HepG2 (cell line): ENCODE results near the gene TANGO2. TPM values are rescaled to one million over a fixed set of nuclear protein-coding genes. Genes with fewer than 3 reads are reported as not detected.

Experiments
- ATAC-seq: fragments of 200-7000 bp; cut with Tn5 transposase; 3 replicates; pipeline ENCODE4 v1.9.1; 2020; ENCODE audit warnings: mild to moderate bottlenecking, moderate library complexity
- BruUV-seq: library from RNA; stranded (reverse); fragments of 400-500 nt; replicated peaks from 2 replicates; lab custom pipeline; 2021; lab: Mats Ljungman, UMichigan
- CTCF ChIA-PET: fragments of 300-600 bp; formaldehyde crosslinking; extraction: SDS; loops from one replicate; lab custom pipeline; 2021; ENCODE audit warnings: low total read pairs, inconsistent platforms, low intra/inter-chr PET ratio; lab: Yijun Ruan, JAX
- POLR2A ChIA-PET: fragments of 350-600 bp; sonication (Branson Sonifier 250); formaldehyde crosslinking; loops from one replicate; lab custom pipeline; 2020; ENCODE audit warnings: antibody characterized with exemption, inconsistent platforms; lab: Yijun Ruan, JAX
- DNase-seq: peaks from one replicate; pipeline ENCODE4 v3.0.0-alpha.2; 2015; ENCODE audit warnings: low spot score
- FAIRE-seq: peaks from 3 replicates; lab custom pipeline; 2011; peaks lifted over from hg19 to GRCh38; lab: Jason Lieb, UNC
- H2AFZ ChIP-seq: one replicate; pipeline ENCODE4 v1.6.1; 2011; ENCODE audit warnings: low read length, inconsistent platforms
- H3K27ac ChIP-seq: fragments of 300-600 bp; 3 replicates; pipeline ENCODE4 v1.8.0; 2011; ENCODE audit warnings: mixed run types, mild to moderate bottlenecking, mixed read lengths, low read length, inconsistent platforms; ENCODE audit not compliant: insufficient read depth; ENCODE audit errors: extremely low read length
- H3K27me3 ChIP-seq, 2 experiments: fragments of 200-600 bp in 1 of 2; 2 replicates in 1 of 2; 3 replicates in 1 of 2; pipeline versions ENCODE4 v1.6.0 to v1.8.0; 2011; ENCODE audit warnings: low read length in 2 of 2, mild to moderate bottlenecking in 2 of 2, moderate library complexity in 2 of 2, inconsistent platforms in 1 of 2; ENCODE audit not compliant: insufficient read depth in 2 of 2, control insufficient read depth in 1 of 2
- H3K36me3 ChIP-seq, 2 experiments: fragments of 200-600 bp in 1 of 2; replicated peaks in 1 of 2; 2 replicates in 1 of 2; 3 replicates in 1 of 2; pipeline versions ENCODE4 v1.5.1 to v1.8.0; 2011; ENCODE audit warnings: low read length in 2 of 2, inconsistent platforms in 1 of 2; ENCODE audit not compliant: insufficient read depth in 2 of 2, control insufficient read depth in 1 of 2
- H3K4me1 ChIP-seq: 2 replicates; pipeline ENCODE4 v1.5.1; 2012; ENCODE audit warnings: low read length, inconsistent platforms; ENCODE audit not compliant: insufficient read depth
- H3K4me2 ChIP-seq: 2 replicates; pipeline ENCODE4 v1.6.0; 2011; ENCODE audit warnings: low read depth, low read length, inconsistent platforms
- H3K4me3 ChIP-seq, 3 experiments: fragments of 200-600 bp in 1 of 3; sonication (generic), shearing (Covaris generic) in 1 of 3; replicated peaks in 1 of 3; 2 replicates each; pipeline ENCODE4 v1.5.1; 2011 to 2016; ENCODE audit warnings: low read length in 3 of 3, inconsistent platforms in 2 of 3, low read depth in 2 of 3, mild to moderate bottlenecking in 2 of 3, control low read depth in 1 of 3, mixed read lengths in 1 of 3; ENCODE audit not compliant: insufficient read depth in 1 of 3
- H3K79me2 ChIP-seq: one replicate; pipeline ENCODE4 v1.6.1; 2011; ENCODE audit warnings: low read length, inconsistent platforms; ENCODE audit not compliant: insufficient read depth
- H3K9ac ChIP-seq: 2 replicates; pipeline ENCODE4 v1.6.0; 2011; ENCODE audit warnings: mild to moderate bottlenecking, low read depth, low read length, inconsistent platforms; ENCODE audit not compliant: insufficient read depth
- H3K9me3 ChIP-seq: 2 replicates; pipeline ENCODE4 v1.5.1; 2012; ENCODE audit warnings: mild to moderate bottlenecking, low read length
- H4K20me1 ChIP-seq: 2 replicates; pipeline ENCODE4 v1.6.0; 2011; ENCODE audit warnings: inconsistent platforms, mild to moderate bottlenecking, low read length, moderate library complexity; ENCODE audit not compliant: insufficient read depth
- HNF1A ChIP-seq, 2 experiments: sonication (generic) in 1 of 2; formaldehyde crosslinking in 1 of 2; IDR thresholded peaks; 2 replicates each; pipeline versions ENCODE4 v1.4.0 to v1.6.1; 2016 to 2020; ENCODE audit warnings: borderline replicate concordance in 1 of 2, low read depth in 1 of 2, mild to moderate bottlenecking in 1 of 2, missing genetic modification reagents in 1 of 2
- IKZF5 ChIP-seq: IDR thresholded peaks from 2 replicates; pipeline ENCODE4 v1.6.1; 2018; ENCODE audit warnings: missing genetic modification reagents, mild to moderate bottlenecking, missing compliant biosample characterization
- MAFF ChIP-seq: IDR thresholded peaks from 2 replicates; pipeline ENCODE4 v1.6.1; 2011; ENCODE audit warnings: low read depth, low read length, improper control_type of control experiment
- MIER3 ChIP-seq: IDR thresholded peaks from 2 replicates; pipeline ENCODE4 v1.6.1; 2016; ENCODE audit warnings: missing compliant biosample characterization, borderline replicate concordance
- NR2F2 ChIP-seq: IDR thresholded peaks from 2 replicates; pipeline ENCODE4 v1.6.1; 2012; ENCODE audit warnings: low read depth, inconsistent platforms, borderline replicate concordance
- ZNF589 ChIP-seq: sonication (generic); formaldehyde crosslinking; conservative IDR thresholded peaks from 2 replicates; pipeline ENCODE4 v1.8.0; 2022; ENCODE audit warnings: mild to moderate bottlenecking, moderate library complexity, missing genetic modification reagents
- ZNF672 ChIP-seq: sonication (generic); formaldehyde crosslinking; IDR thresholded peaks from 2 replicates; pipeline ENCODE4 v1.8.1; 2022; ENCODE audit warnings: missing genetic modification reagents
- WGBS: methylation state at CpG from one replicate; pipeline ENCODE4 v1.1.6; 2017; ENCODE audit warnings: low lambda C conversion rate; 5-methylcytosine and 5-hydroxymethylcytosine counted together
- in situ Hi-C: cut with HindIII; loops from 2 replicates; pipeline ENCODE4 v1.10.0; 2017; ENCODE audit warnings: low pct_unique_long_range_greater_than_20kb; ENCODE audit not compliant: extremely low pct_ligation_motif_present
- intact Hi-C: fragments of 100-400 bp; cut with micrococcal nuclease; formaldehyde crosslinking; loops from one replicate; pipeline ENCODE4 v1.10.0; 2022; ENCODE audit not compliant: unreplicated experiment
- polyA plus RNA-seq, 8 experiments: library from polyadenylated mRNA; depleted of rRNA in 3 of 8; stranded (reverse) in 7 of 8; unstranded in 1 of 8; fragments of >200 nt; fragmentation: Illumina TruSeq in 4 of 8; extraction: Trizol in 4 of 8; gene quantifications; 2 replicates each; pipeline versions ENCODE4 v1.2.1 to v1.2.3, GENCODE V29; 2011 to 2016; ENCODE audit warnings: low read depth in 4 of 8, missing spikeins in 1 of 8, mixed read lengths in 1 of 8; ENCODE audit not compliant: insufficient read depth in 1 of 8
- total RNA-seq, 5 experiments: library from RNA; depleted of rRNA; stranded (reverse); fragments of >200 nt; fragmentation: Illumina TruSeq; extraction: Trizol; gene quantifications; 2 replicates each; pipeline ENCODE4 v1.2.3, GENCODE V29; 2016; ENCODE audit warnings: low read depth in 1 of 5
- TF ChIP-seq, protein P1 (sequence below): sonication (generic); formaldehyde crosslinking; IDR thresholded peaks from 2 replicates; pipeline ENCODE4 v1.8.0; 2022; ENCODE audit warnings: mild to moderate bottlenecking, missing genetic modification reagents, moderate library complexity
- TF ChIP-seq, protein P2 (sequence below): sonication (generic); formaldehyde crosslinking; IDR thresholded peaks from 2 replicates; pipeline ENCODE4 v1.4.0; 2020; ENCODE audit warnings: mild to moderate bottlenecking, missing genetic modification reagents
- TF ChIP-seq, protein P3 (sequence below): sonication (generic); formaldehyde crosslinking; IDR thresholded peaks from 2 replicates; pipeline ENCODE4 v1.4.0; 2020; ENCODE audit warnings: missing genetic modification reagents

TANGO2 gene
- total and polyA plus RNA-seq, 2 of the 13 experiments (the other 11 are each of a cell fraction or from before 2014, with no cell fraction given): 12.9 to 14.8 TPM

DNA sequence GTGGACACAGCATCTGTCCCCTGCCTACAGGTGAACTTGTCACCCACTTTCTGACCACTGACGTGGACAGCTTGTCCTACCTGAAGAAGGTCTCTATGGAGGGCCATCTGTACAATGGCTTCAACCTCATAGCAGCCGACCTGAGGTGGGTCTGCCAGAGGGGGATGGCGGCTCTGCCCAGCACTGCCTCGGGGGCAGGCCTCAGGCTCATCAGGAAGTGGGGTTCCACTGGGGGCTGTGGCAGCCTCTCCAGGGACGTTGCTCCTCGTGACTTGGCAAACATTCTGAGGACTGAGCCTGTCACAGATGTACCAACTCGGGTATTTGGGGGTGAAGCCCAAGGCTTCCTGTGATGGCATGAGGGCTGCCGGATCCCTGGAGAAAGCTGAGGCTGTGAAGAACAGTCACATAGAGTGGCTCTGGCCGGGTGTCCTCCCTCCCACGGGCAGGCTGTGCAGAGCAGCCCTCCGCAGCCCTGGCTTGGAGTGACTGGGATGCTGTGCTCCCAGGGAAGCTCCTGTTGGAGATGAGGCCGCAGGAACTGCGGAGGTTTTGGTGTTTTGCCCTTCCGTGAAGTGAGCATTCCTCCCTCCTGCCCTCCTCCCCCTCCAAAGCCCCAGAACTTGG lies 32.6 kb downstream of the TANGO2 start:
- POLR2A ChIA-PET: no interaction called here
- no peak for FAIRE-seq

More for the DNA sequence above, 32.6 kb downstream of the TANGO2 start:
- no peak overlapping the region for H3K27ac ChIP-seq
- no peak overlapping the region for H2AFZ ChIP-seq
- intact Hi-C loops: no loop called here
- no peaks in the 10 kb centered on the region for H3K79me2 ChIP-seq
- H3K9me3 ChIP-seq: no peaks in the 10 kb centered on the region
- in situ Hi-C loops: no loop called here
- DNase-seq (no peak), ATAC-seq (no peak)
- peaks cover 2 to 23% of the 10 kb centered on the region in 2 experiments; a peak in 3 of 5 replicates for H3K36me3 ChIP-seq
- no peak overlapping the region for H3K4me2 ChIP-seq
- CTCF ChIA-PET: no interaction called here
- no TSS peak for BruUV-seq
- H3K27me3 ChIP-seq: no peaks in the 10 kb centered on the region
- no peaks in the 10 kb centered on the region for H4K20me1 ChIP-seq
- TF ChIP-seq, protein P1, sequence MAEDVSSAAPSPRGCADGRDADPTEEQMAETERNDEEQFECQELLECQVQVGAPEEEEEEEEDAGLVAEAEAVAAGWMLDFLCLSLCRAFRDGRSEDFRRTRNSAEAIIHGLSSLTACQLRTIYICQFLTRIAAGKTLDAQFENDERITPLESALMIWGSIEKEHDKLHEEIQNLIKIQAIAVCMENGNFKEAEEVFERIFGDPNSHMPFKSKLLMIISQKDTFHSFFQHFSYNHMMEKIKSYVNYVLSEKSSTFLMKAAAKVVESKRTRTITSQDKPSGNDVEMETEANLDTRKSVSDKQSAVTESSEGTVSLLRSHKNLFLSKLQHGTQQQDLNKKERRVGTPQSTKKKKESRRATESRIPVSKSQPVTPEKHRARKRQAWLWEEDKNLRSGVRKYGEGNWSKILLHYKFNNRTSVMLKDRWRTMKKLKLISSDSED: no peak
- TF ChIP-seq, protein P2, sequence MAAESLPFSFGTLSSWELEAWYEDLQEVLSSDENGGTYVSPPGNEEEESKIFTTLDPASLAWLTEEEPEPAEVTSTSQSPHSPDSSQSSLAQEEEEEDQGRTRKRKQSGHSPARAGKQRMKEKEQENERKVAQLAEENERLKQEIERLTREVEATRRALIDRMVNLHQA (CRISPR knock-in tag): no peak
- TF ChIP-seq HNF1A (IDR thresholded peaks at IDR 0.05; ENCODE audit: low read depth): no peak
- TF ChIP-seq HNF1A (CRISPR knock-in tag; IDR thresholded peaks at IDR 0.05; ENCODE audit: borderline replicate concordance): no peak
- TF ChIP-seq NR2F2: no peak
- no peak for TF ChIP-seq ZNF672 (CRISPR knock-in tag)
- TF ChIP-seq IKZF5 (CRISPR knock-in tag): no peak
- no peak for TF ChIP-seq MIER3 (CRISPR knock-in tag)
- TF ChIP-seq ZNF589 (CRISPR knock-in tag): no peak
- TF ChIP-seq, protein P3, sequence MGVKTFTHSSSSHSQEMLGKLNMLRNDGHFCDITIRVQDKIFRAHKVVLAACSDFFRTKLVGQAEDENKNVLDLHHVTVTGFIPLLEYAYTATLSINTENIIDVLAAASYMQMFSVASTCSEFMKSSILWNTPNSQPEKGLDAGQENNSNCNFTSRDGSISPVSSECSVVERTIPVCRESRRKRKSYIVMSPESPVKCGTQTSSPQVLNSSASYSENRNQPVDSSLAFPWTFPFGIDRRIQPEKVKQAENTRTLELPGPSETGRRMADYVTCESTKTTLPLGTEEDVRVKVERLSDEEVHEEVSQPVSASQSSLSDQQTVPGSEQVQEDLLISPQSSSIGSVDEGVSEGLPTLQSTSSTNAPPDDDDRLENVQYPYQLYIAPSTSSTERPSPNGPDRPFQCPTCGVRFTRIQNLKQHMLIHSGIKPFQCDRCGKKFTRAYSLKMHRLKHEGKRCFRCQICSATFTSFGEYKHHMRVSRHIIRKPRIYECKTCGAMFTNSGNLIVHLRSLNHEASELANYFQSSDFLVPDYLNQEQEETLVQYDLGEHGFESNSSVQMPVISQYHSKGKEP: no peak
- no peak for TF ChIP-seq MAFF
- H3K9ac ChIP-seq: no peak overlapping the region
- whole genome bisulfite sequencing: 92% methylated on average over 9 of the region's 14 CpGs
- H3K4me3 ChIP-seq: no peak overlapping the region
- H3K4me1 ChIP-seq: no peaks in the 10 kb centered on the region
